ENCODE measurements around the gene BCL2L1.

DNA sequence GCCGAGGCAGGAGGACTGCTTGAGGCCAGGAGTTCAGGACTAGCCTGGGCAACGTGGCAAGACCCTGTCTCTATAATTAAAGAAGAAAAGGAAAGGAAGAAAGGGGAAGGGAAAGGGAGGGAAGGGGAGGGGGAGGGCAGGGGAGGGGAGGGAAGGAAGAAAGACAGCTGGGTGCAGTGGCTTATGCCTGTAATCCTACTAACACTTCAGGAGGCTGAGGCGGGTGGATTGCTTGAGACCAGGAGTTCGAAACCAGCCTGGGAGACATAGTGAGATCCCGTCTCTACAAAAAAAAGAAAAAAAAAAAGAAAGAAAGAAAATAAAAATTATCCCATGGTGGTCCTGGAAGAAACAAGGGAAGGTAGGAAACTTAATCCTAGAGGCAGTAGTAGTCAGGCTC, 33.5 kb downstream of the BCL2L1 start:
- TF ChIP-seq EP300 (conservative IDR thresholded peaks at IDR 0.05; ENCODE audit: poor library complexity, severe bottlenecking) (no peak), EZH2 (IDR thresholded peaks at IDR 0.05; ENCODE audit: borderline replicate concordance, insufficient read depth, low read length, poor library complexity, severe bottlenecking) (no peak)
- TF ChIP-seq, protein P1, sequence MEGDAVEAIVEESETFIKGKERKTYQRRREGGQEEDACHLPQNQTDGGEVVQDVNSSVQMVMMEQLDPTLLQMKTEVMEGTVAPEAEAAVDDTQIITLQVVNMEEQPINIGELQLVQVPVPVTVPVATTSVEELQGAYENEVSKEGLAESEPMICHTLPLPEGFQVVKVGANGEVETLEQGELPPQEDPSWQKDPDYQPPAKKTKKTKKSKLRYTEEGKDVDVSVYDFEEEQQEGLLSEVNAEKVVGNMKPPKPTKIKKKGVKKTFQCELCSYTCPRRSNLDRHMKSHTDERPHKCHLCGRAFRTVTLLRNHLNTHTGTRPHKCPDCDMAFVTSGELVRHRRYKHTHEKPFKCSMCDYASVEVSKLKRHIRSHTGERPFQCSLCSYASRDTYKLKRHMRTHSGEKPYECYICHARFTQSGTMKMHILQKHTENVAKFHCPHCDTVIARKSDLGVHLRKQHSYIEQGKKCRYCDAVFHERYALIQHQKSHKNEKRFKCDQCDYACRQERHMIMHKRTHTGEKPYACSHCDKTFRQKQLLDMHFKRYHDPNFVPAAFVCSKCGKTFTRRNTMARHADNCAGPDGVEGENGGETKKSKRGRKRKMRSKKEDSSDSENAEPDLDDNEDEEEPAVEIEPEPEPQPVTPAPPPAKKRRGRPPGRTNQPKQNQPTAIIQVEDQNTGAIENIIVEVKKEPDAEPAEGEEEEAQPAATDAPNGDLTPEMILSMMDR (IDR thresholded peaks at IDR 0.05; ENCODE audit: poor library complexity, severe bottlenecking), result no peak
